H1 (cell line): ENCODE measurements around the gene PLPP2. TPM values are rescaled to one million over a fixed set of nuclear protein-coding genes. Genes with fewer than 3 reads are reported as not detected.

Experiments
- CTCF ChIA-PET: fragments of 300-600 bp; sonication (Branson Sonifier 250); formaldehyde crosslinking; loops from one replicate; lab custom pipeline; 2021; ENCODE audit not compliant: partially characterized antibody; lab: Charles Lee
- POLR2A ChIA-PET: fragments of 300-600 bp; sonication (Branson Sonifier 250); formaldehyde crosslinking; loops from one replicate; lab custom pipeline; 2021; ENCODE audit warnings: inconsistent platforms; ENCODE audit not compliant: partially characterized antibody; lab: Charles Lee
- DNase-seq, 2 experiments: peaks; one replicate each; pipeline versions ENCODE4 v3.0.0 to v3.0.0-alpha.2; 2010 to 2022; ENCODE audit warnings: low spot score in 2 of 2, low read depth in 1 of 2, mixed read lengths in 1 of 2
- FAIRE-seq: peaks from 2 replicates; lab custom pipeline; 2011; peaks lifted over from hg19 to GRCh38; lab: Jason Lieb, UNC
- H2AFZ ChIP-seq: 2 replicates; pipeline ENCODE4 v1.8.1; 2012; ENCODE audit warnings: low read length, inconsistent platforms
- H2AK5ac ChIP-seq: 2 replicates; pipeline ENCODE4 v1.6.1; 2013; ENCODE audit warnings: low read depth, low read length
- H2BK120ac ChIP-seq: replicated peaks from 2 replicates; pipeline ENCODE3; 2013; ENCODE audit warnings: low read depth, low read length, inconsistent platforms
- H2BK12ac ChIP-seq: 2 replicates; pipeline ENCODE4 v1.6.1; 2013; ENCODE audit warnings: low read depth, low read length
- H2BK15ac ChIP-seq: 2 replicates; pipeline ENCODE4 v1.6.1; 2013; ENCODE audit warnings: low read length
- H2BK20ac ChIP-seq: 2 replicates; pipeline ENCODE4 v1.6.1; 2013; ENCODE audit warnings: low read length
- H2BK5ac ChIP-seq: 2 replicates; pipeline ENCODE4 v1.6.1; 2013; ENCODE audit warnings: low read depth, low read length
- H3K14ac ChIP-seq: 2 replicates; pipeline ENCODE4 v1.6.1; 2013; ENCODE audit warnings: inconsistent platforms; ENCODE audit not compliant: insufficient read length
- H3K18ac ChIP-seq: 2 replicates; pipeline ENCODE4 v1.6.1; 2013; ENCODE audit warnings: low read length; ENCODE audit errors: extremely low read depth
- H3K23ac ChIP-seq: 2 replicates; pipeline ENCODE4 v1.6.1; 2013; ENCODE audit warnings: inconsistent platforms; ENCODE audit not compliant: insufficient read length
- H3K23me2 ChIP-seq: 2 replicates; pipeline ENCODE4 v1.6.1; 2013; ENCODE audit warnings: low read depth, low read length
- H3K27ac ChIP-seq: 2 replicates; pipeline ENCODE4 v1.6.1; 2011; ENCODE audit warnings: low read depth, low read length, inconsistent platforms
- H3K27me3 ChIP-seq, 4 experiments: replicated peaks in 1 of 4; 1 replicate in 1 of 4; 2 replicates in 3 of 4; pipeline versions ENCODE4 v1.6.1 to v1.8.1; 2011 to 2013; ENCODE audit warnings: low read length in 3 of 4, mild to moderate bottlenecking in 3 of 4, inconsistent platforms in 2 of 4, mixed read lengths in 2 of 4, moderate library complexity in 1 of 4; ENCODE audit not compliant: control insufficient read depth in 3 of 4, insufficient read depth in 3 of 4; ENCODE audit errors: extremely low read depth in 1 of 4
- H3K36me3 ChIP-seq, 4 experiments: 2 replicates each; pipeline versions ENCODE4 v1.6.1 to v1.8.1; 2011 to 2013; ENCODE audit warnings: mild to moderate bottlenecking in 4 of 4, low read length in 3 of 4, moderate library complexity in 2 of 4, control low read depth in 1 of 4, inconsistent platforms in 1 of 4; ENCODE audit not compliant: insufficient read depth in 4 of 4, control insufficient read depth in 2 of 4
- H3K4ac ChIP-seq: replicated peaks from 2 replicates; pipeline ENCODE3; 2013; ENCODE audit warnings: low read length, low read depth, mixed read lengths, inconsistent platforms; ENCODE audit not compliant: insufficient read length
- H3K4me1 ChIP-seq, 4 experiments: replicated peaks in 1 of 4; 1 replicate in 1 of 4; 2 replicates in 3 of 4; pipeline versions ENCODE4 v1.6.1 to v1.8.1; 2011 to 2013; ENCODE audit warnings: low read length in 3 of 4, inconsistent platforms in 2 of 4, mixed read lengths in 1 of 4; ENCODE audit not compliant: insufficient read depth in 4 of 4, control insufficient read depth in 3 of 4
- H3K4me2 ChIP-seq, 2 experiments: 2 replicates each; pipeline versions ENCODE4 v1.6.1 to v1.8.1; 2011 to 2013; ENCODE audit warnings: low read depth in 2 of 2, low read length in 2 of 2, control low read depth in 1 of 2, inconsistent platforms in 1 of 2, mild to moderate bottlenecking in 1 of 2; ENCODE audit not compliant: insufficient read depth in 1 of 2
- H3K4me3 ChIP-seq, 4 experiments: fragments of 200-600, 300-600 bp in 1 of 4; sonication (generic), shearing (Covaris generic), sonication (Bioruptor Twin) in 1 of 4; 2 replicates each; pipeline versions ENCODE4 v1.5.1 to v1.8.1; 2011 to 2016; ENCODE audit warnings: low read length in 4 of 4, low read depth in 3 of 4, control low read depth in 2 of 4, inconsistent platforms in 2 of 4, mild to moderate bottlenecking in 2 of 4, mixed read lengths in 1 of 4, moderate library complexity in 1 of 4; ENCODE audit not compliant: insufficient read depth in 2 of 4; ENCODE audit errors: extremely low read depth in 1 of 4
- H3K56ac ChIP-seq: replicated peaks from 2 replicates; pipeline ENCODE3; 2013; ENCODE audit warnings: low read depth, mild to moderate bottlenecking, mixed read lengths, low read length, inconsistent platforms; ENCODE audit not compliant: insufficient read length
- H3K79me1 ChIP-seq: 2 replicates; pipeline ENCODE4 v1.6.1; 2013; ENCODE audit warnings: low read depth, low read length, control low read depth
- H3K79me2 ChIP-seq, 2 experiments: 2 replicates each; pipeline versions ENCODE4 v1.6.1 to v1.8.1; 2012 to 2013; ENCODE audit warnings: low read length in 2 of 2, mild to moderate bottlenecking in 2 of 2, inconsistent platforms in 1 of 2; ENCODE audit not compliant: insufficient read depth in 2 of 2, control insufficient read depth in 1 of 2
- H3K9ac ChIP-seq, 4 experiments: replicated peaks in 1 of 4; 1 replicate in 1 of 4; 2 replicates in 3 of 4; pipeline versions ENCODE4 v1.6.1 to v1.8.1; 2011 to 2013; ENCODE audit warnings: low read depth in 3 of 4, low read length in 3 of 4, control low read depth in 2 of 4, mild to moderate bottlenecking in 2 of 4, moderate library complexity in 2 of 4, inconsistent platforms in 1 of 4; ENCODE audit errors: extremely low read depth in 1 of 4
- H3K9me3 ChIP-seq, 2 experiments: 2 replicates each; pipeline versions ENCODE4 v1.6.1 to v1.8.1; 2012 to 2013; ENCODE audit warnings: mild to moderate bottlenecking in 2 of 2, moderate library complexity in 2 of 2, control low read depth in 1 of 2, inconsistent platforms in 1 of 2, low read depth in 1 of 2, low read length in 1 of 2, mixed read lengths in 1 of 2; ENCODE audit not compliant: insufficient read depth in 2 of 2
- H4K20me1 ChIP-seq, 2 experiments: replicated peaks in 1 of 2; 2 replicates each; pipeline versions ENCODE3 to v1.8.1; 2011 to 2013; ENCODE audit warnings: inconsistent platforms in 2 of 2, low read length in 2 of 2, mild to moderate bottlenecking in 1 of 2; ENCODE audit not compliant: insufficient read depth in 2 of 2, control insufficient read depth in 1 of 2
- H4K5ac ChIP-seq: 2 replicates; pipeline ENCODE4 v1.6.1; 2013; ENCODE audit warnings: low read length, low read depth, mixed read lengths, inconsistent platforms; ENCODE audit not compliant: insufficient read length
- H4K8ac ChIP-seq: 2 replicates; pipeline ENCODE4 v1.8.0; 2013; ENCODE audit warnings: mild to moderate bottlenecking, moderate library complexity, low read length, inconsistent platforms; ENCODE audit not compliant: insufficient read depth; ENCODE audit errors: extremely low read depth
- H4K91ac ChIP-seq: replicated peaks from 2 replicates; pipeline ENCODE3; 2013; ENCODE audit warnings: low read length, mixed read lengths, inconsistent platforms; ENCODE audit not compliant: insufficient read length
- ATF3 ChIP-seq: IDR thresholded peaks from 2 replicates; pipeline ENCODE4 v1.6.1; 2011; ENCODE audit warnings: low read depth, mild to moderate bottlenecking, low read length; ENCODE audit not compliant: insufficient read depth
- BACH1 ChIP-seq: IDR thresholded peaks from 2 replicates; pipeline ENCODE4 v1.6.1; 2012; ENCODE audit warnings: low read length, improper control_type of control experiment
- BCL11A ChIP-seq, 2 experiments: IDR thresholded peaks; one replicate each; pipeline ENCODE4 v1.6.1; 2011; ENCODE audit warnings: low read depth in 2 of 2, low read length in 2 of 2, mild to moderate bottlenecking in 2 of 2
- CEBPB ChIP-seq: IDR thresholded peaks from 2 replicates; pipeline ENCODE4 v1.6.1; 2012; ENCODE audit warnings: low read depth, low read length
- CHD2 ChIP-seq: IDR thresholded peaks from 2 replicates; pipeline ENCODE4 v1.6.1; 2012; ENCODE audit warnings: low read length, improper control_type of control experiment
- EGR1 ChIP-seq: IDR thresholded peaks from 2 replicates; pipeline ENCODE4 v1.6.1; 2011; ENCODE audit warnings: low read depth, low read length, borderline replicate concordance
- NANOG ChIP-seq: IDR thresholded peaks from 2 replicates; pipeline ENCODE4 v1.6.1; 2011; ENCODE audit warnings: low read length, low read depth, mild to moderate bottlenecking, inconsistent platforms; ENCODE audit not compliant: insufficient read depth, poor library complexity, severe bottlenecking
- PHF8 ChIP-seq: fragments of 200-600 bp; sonication (generic); conservative IDR thresholded peaks from 2 replicates; pipeline ENCODE4 v1.7.1; 2012; ENCODE audit warnings: low read depth, mild to moderate bottlenecking, inconsistent platforms, low read length, moderate library complexity
- POLR2A ChIP-seq, 2 experiments: IDR thresholded peaks; 1 replicate in 1 of 2; 2 replicates in 1 of 2; pipeline ENCODE4 v1.6.1; 2011; ENCODE audit warnings: low read depth in 2 of 2, low read length in 2 of 2, mild to moderate bottlenecking in 2 of 2; ENCODE audit errors: control extremely low read depth in 1 of 2
- POLR2AphosphoS5 ChIP-seq: IDR thresholded peaks from 2 replicates; pipeline ENCODE4 v1.6.1; 2011; ENCODE audit warnings: low read depth, low read length
- RFX5 ChIP-seq: IDR thresholded peaks from 2 replicates; pipeline ENCODE4 v1.6.1; 2011; ENCODE audit warnings: low read depth, low read length, improper control_type of control experiment, borderline replicate concordance
- WGBS, 2 experiments: shearing (Covaris generic) in 1 of 2; methylation state at CpG; one replicate each; pipeline versions ENCODE4 v1.1.6 to v1.1.7; 2013 to 2015; ENCODE audit warnings: low lambda C conversion rate in 2 of 2, mixed read lengths in 2 of 2, inconsistent platforms in 1 of 2, low coverage in 1 of 2, missing lambda C conversion rate in 1 of 2; ENCODE audit not compliant: insufficient replicate concordance in 2 of 2, insufficient coverage in 1 of 2, insufficient read length in 1 of 2; ENCODE audit errors: extremely low coverage in 1 of 2, missing lambda C conversion rate in 1 of 2; 5-methylcytosine and 5-hydroxymethylcytosine counted together
- polyA plus RNA-seq, 7 experiments: library from polyadenylated mRNA; depleted of rRNA in 3 of 7; stranded (reverse) in 5 of 7; unstranded in 2 of 7; fragments of >200 nt in 5 of 7; fragments of 200-250 nt in 2 of 7; gene quantifications; 1 replicate in 5 of 7; 2 replicates in 1 of 7; 4 replicates in 1 of 7; pipeline versions ENCODE4 v1.2.1 to v1.2.3, GENCODE V29; 2011 to 2013; ENCODE audit warnings: missing spikeins in 2 of 7, mixed read lengths in 2 of 7
- total RNA-seq: library from RNA; stranded (reverse); fragmentation: NEBNext Ultra II Directional; extraction: Animal tissue kit (Norgen Biotek cat#: 25700); gene quantifications from 2 replicates; pipeline ENCODE4 v1.2.1, GENCODE V29; 2021

PLPP2 gene
- total and polyA plus RNA-seq, 2 of the 8 experiments (the other 6 are each of a cell fraction or from before 2014, with no cell fraction given): 101 to 195 TPM

GRCh38 chr19:330503-330902 is 39.3 kb upstream of the PLPP2 start:
- no peak overlapping the region for H2BK12ac ChIP-seq
- H2AFZ ChIP-seq: no peak overlapping the region
- DNase-seq (no peak), FAIRE-seq (no peak)
- H2BK15ac ChIP-seq: no peak overlapping the region
- no peak overlapping the region for H3K56ac ChIP-seq
- no peak overlapping the region for H4K8ac ChIP-seq
- peaks cover 8 to 16% of the 10 kb centered on the region in 2 experiments for H4K20me1 ChIP-seq
- no peak overlapping the region for H2BK20ac ChIP-seq
- no peaks in the 10 kb centered on the region for H3K4me1 ChIP-seq
- WGBS, 2 experiments: 96% methylated on average over 8 of the region's 8 CpGs; no CpG with 5 or more reads in 1 of the 2 experiments
- no peak overlapping the region for H3K4me3 ChIP-seq
- no peak overlapping the region for H3K18ac ChIP-seq
- peaks cover 6 to 41% of the 10 kb centered on the region in 2 experiments; a peak in 3 of 4 replicates for H3K79me2 ChIP-seq
- CTCF ChIA-PET: no interaction called here
- POLR2A ChIA-PET: interaction anchor here (0.6 kb wide), 1 partner anchor 57 kb away, joined by 3 read pairs; no protein-coding TSS in a partner anchor
- no peak overlapping the region for H3K23ac ChIP-seq
- H2BK5ac ChIP-seq: no peak overlapping the region
- no peak overlapping the region for H3K27ac ChIP-seq
- peaks cover 9% of the 10 kb centered on the region for H3K79me1 ChIP-seq
- 0 out of 4 replicates have a peak, but pooled peaks cover 0 to 2% of the 10 kb centered on the region in 2 experiments for H3K9me3 ChIP-seq
- H2BK120ac ChIP-seq: no peak overlapping the region
- peaks cover 27 to 68% (median 49%) of the 10 kb centered on the region in 4 experiments for H3K36me3 ChIP-seq
- no peaks in the 10 kb centered on the region for H3K27me3 ChIP-seq
- no peak overlapping the region for H3K9ac ChIP-seq
- H4K91ac ChIP-seq: no peak overlapping the region
- no peak overlapping the region for H2AK5ac ChIP-seq
- H3K23me2 ChIP-seq: no peaks in the 10 kb centered on the region
- TF ChIP-seq NANOG (no peak), EGR1 (no peak), CHD2 (no peak), BCL11A (IDR thresholded peaks at IDR 0.05; ENCODE audit: low read depth in 2 of 2, low read length in 2 of 2) (no peak), POLR2AphosphoS5 (no peak), RFX5 (no peak), POLR2A (IDR thresholded peaks at IDR 0.05; ENCODE audit: control extremely low read depth in 1 of 2, low read depth in 2 of 2, low read length in 2 of 2) (no peak), ATF3 (no peak), BACH1 (no peak), CEBPB (no peak), PHF8 (no peak)
- no peak overlapping the region for H3K4ac ChIP-seq
- no peak overlapping the region for H3K14ac ChIP-seq
- H3K4me2 ChIP-seq: no peak overlapping the region
- H4K5ac ChIP-seq: no peak overlapping the region
